DND-41 (cell line): ENCODE data around the gene MAPK10.

Experiments used
- ATAC-seq: fragments of 200-7000 bp; cut with Tn5 transposase; 3 replicates; pipeline ENCODE4 v1.9.1; 2021; ENCODE audit warnings: low read depth; ENCODE audit not compliant: insufficient read depth
- DNase-seq: peaks from one replicate; pipeline ENCODE4 v3.0.0-alpha.2; 2020
- H2AFZ ChIP-seq: 2 replicates; pipeline ENCODE4 v1.6.0; 2012; ENCODE audit warnings: low read depth, low read length
- H3K27ac ChIP-seq: 2 replicates; pipeline ENCODE4 v1.5.1; 2012; ENCODE audit warnings: low read length, inconsistent platforms
- H3K27me3 ChIP-seq: fragments of 200-600 bp; sonication (generic); 2 replicates; pipeline ENCODE4 v1.6.0; 2012; ENCODE audit warnings: low read length, mild to moderate bottlenecking, inconsistent platforms; ENCODE audit not compliant: insufficient read depth, poor library complexity
- H3K36me3 ChIP-seq: 2 replicates; pipeline ENCODE4 v1.5.1; 2012; ENCODE audit warnings: low read length, inconsistent platforms; ENCODE audit not compliant: insufficient read depth
- H3K4me1 ChIP-seq: 2 replicates; pipeline ENCODE4 v1.5.1; 2012; ENCODE audit warnings: mild to moderate bottlenecking, low read length; ENCODE audit not compliant: insufficient read depth
- H3K4me2 ChIP-seq: 2 replicates; pipeline ENCODE4 v1.6.0; 2012; ENCODE audit warnings: mild to moderate bottlenecking, moderate library complexity, low read length, inconsistent platforms; ENCODE audit not compliant: insufficient read depth
- H3K4me3 ChIP-seq, 2 experiments: fragments of 200-600 bp in 1 of 2; shearing (Covaris generic) in 1 of 2; 2 replicates each; pipeline ENCODE4 v1.5.1; 2012 to 2016; ENCODE audit warnings: inconsistent platforms in 2 of 2, low read length in 2 of 2, mild to moderate bottlenecking in 2 of 2, low read depth in 1 of 2, moderate library complexity in 1 of 2
- H3K79me2 ChIP-seq: 2 replicates; pipeline ENCODE4 v1.6.0; 2012; ENCODE audit warnings: low read length, inconsistent platforms; ENCODE audit not compliant: insufficient read depth
- H3K9ac ChIP-seq: 2 replicates; pipeline ENCODE4 v1.6.0; 2012; ENCODE audit warnings: low read depth, mild to moderate bottlenecking, inconsistent platforms, low read length, moderate library complexity
- H3K9me3 ChIP-seq: 2 replicates; pipeline ENCODE4 v1.5.1; 2012; ENCODE audit warnings: low read length, moderate library complexity, mild to moderate bottlenecking, inconsistent platforms; ENCODE audit not compliant: insufficient read depth, severe bottlenecking
- H4K20me1 ChIP-seq: 2 replicates; pipeline ENCODE4 v1.6.0; 2012; ENCODE audit warnings: low read length; ENCODE audit not compliant: insufficient read depth
- CTCF ChIP-seq: IDR thresholded peaks from 2 replicates; pipeline ENCODE4 v1.5.1; 2012; ENCODE audit warnings: borderline replicate concordance, low read length, moderate library complexity, mild to moderate bottlenecking; ENCODE audit not compliant: poor library complexity, severe bottlenecking; ENCODE audit errors: extremely low read depth
- EZH2 ChIP-seq: IDR thresholded peaks from 3 replicates; pipeline ENCODE4 v1.6.1; 2012; ENCODE audit warnings: borderline replicate concordance, low read depth, mild to moderate bottlenecking, moderate library complexity, low read length, inconsistent platforms; ENCODE audit not compliant: severe bottlenecking

Gene MAPK10

DNA sequence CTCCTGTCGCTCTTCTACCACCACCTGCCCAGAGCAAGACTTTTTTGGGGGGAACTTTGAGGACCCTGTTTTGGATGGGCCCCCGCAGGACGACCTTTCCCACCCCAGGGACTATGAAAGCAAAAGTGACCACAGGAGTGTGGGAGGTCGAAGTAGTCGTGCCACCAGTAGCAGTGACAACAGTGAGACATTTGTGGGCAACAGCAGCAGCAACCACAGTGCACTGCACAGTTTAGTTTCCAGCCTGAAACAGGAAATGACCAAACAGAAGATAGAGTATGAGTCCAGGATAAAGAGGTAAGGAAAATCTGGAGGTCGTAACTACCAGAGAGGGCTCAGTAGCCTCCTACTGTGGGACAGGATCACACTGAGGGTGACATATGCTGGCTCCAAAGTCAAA is 364.5 kb downstream of the MAPK10 start:
- peaks cover 2% of the 10 kb centered on the region for H3K27me3 ChIP-seq
- no peaks in the 10 kb centered on the region for H3K4me1 ChIP-seq
- no peak for DNase-seq
- H3K79me2 ChIP-seq = no peaks in the 10 kb centered on the region
- no peaks in the 10 kb centered on the region for H3K36me3 ChIP-seq
- H3K9me3 ChIP-seq = no peaks in the 10 kb centered on the region
- H3K4me3 ChIP-seq = no peak overlapping the region
- H4K20me1 ChIP-seq = no peaks in the 10 kb centered on the region
- ATAC-seq = 0 out of 3 replicates have a peak, but pooled peaks have one; percentile 12
- no peak overlapping the region for H3K27ac ChIP-seq
- TF ChIP-seq EZH2 = no peak
- no peak overlapping the region for H2AFZ ChIP-seq
- no peak overlapping the region for H3K4me2 ChIP-seq
- no peak overlapping the region for H3K9ac ChIP-seq

- H3K4me2 ChIP-seq = no peak overlapping the region
- no peak overlapping the region for H3K27ac ChIP-seq
- H3K4me1 ChIP-seq = no peaks in the 10 kb centered on the region
- no peaks in the 10 kb centered on the region for H3K79me2 ChIP-seq
- H3K36me3 ChIP-seq = no peaks in the 10 kb centered on the region
- no peak for ATAC-seq
- H3K27me3 ChIP-seq = peaks cover 2% of the 10 kb centered on the region
- H3K9ac ChIP-seq = no peak overlapping the region
- no peaks in the 10 kb centered on the region for H4K20me1 ChIP-seq
- TF ChIP-seq CTCF (no peak), EZH2 (no peak)
- H3K4me3 ChIP-seq = no peak overlapping the region
- H3K9me3 ChIP-seq = no peaks in the 10 kb centered on the region
- DNase-seq = no peak
- no peak overlapping the region for H2AFZ ChIP-seq
Observed at GRCh38 chr4:85994576-85994975, 365.3 kb downstream of the MAPK10 start.

DNA sequence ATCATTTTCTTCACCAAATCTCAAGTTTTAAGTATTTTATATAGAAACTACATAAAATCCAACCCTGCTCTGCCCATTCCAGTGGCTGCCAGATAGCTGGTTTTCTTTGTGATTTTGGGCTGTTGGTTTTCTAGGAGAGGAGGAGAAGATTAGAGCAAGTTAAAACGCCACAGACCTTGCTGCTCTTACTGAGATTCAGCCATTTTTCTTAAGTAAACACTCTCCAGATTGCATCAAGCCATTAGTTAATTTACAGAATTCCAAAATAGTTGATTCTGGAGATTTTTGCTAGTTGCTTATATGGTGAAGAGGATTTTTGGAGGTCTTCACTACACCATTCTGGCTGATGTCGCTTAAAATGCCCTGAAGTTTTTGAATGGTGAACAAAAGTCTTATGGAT is 366.2 kb downstream of the MAPK10 start:
- Histone ChIP-seq H3K27me3 (peaks cover 5% of the 10 kb centered on the region), H3K36me3 (no peaks in the 10 kb centered on the region), H3K9ac (no peak overlapping the region), H3K9me3 (no peaks in the 10 kb centered on the region), H3K79me2 (no peaks in the 10 kb centered on the region), H3K4me2 (no peak overlapping the region), H3K4me1 (no peaks in the 10 kb centered on the region), H3K4me3 (no peak overlapping the region), H3K27ac (no peak overlapping the region), H4K20me1 (no peaks in the 10 kb centered on the region), H2AFZ (no peak overlapping the region)
- DNase-seq (no peak), ATAC-seq (no peak)
- TF ChIP-seq CTCF (no peak), EZH2 (no peak)

- Histone ChIP-seq H3K9ac (no peak overlapping the region), H2AFZ (no peak overlapping the region), H3K4me3 (no peak overlapping the region), H3K36me3 (no peaks in the 10 kb centered on the region), H3K4me1 (no peaks in the 10 kb centered on the region), H3K4me2 (no peak overlapping the region), H3K27ac (no peak overlapping the region), H3K9me3 (no peaks in the 10 kb centered on the region), H3K79me2 (no peaks in the 10 kb centered on the region), H4K20me1 (no peaks in the 10 kb centered on the region), H3K27me3 (peaks cover 3% of the 10 kb centered on the region)
- ATAC-seq = no peak
- DNase-seq = no peak
- TF ChIP-seq EZH2 (no peak), CTCF (no peak)
Observed at GRCh38 chr4:85986266-85986665, 373.6 kb downstream of the MAPK10 start.
